ENCODE measurements around the gene FOXB2.

Gene FOXB2

DNA sequence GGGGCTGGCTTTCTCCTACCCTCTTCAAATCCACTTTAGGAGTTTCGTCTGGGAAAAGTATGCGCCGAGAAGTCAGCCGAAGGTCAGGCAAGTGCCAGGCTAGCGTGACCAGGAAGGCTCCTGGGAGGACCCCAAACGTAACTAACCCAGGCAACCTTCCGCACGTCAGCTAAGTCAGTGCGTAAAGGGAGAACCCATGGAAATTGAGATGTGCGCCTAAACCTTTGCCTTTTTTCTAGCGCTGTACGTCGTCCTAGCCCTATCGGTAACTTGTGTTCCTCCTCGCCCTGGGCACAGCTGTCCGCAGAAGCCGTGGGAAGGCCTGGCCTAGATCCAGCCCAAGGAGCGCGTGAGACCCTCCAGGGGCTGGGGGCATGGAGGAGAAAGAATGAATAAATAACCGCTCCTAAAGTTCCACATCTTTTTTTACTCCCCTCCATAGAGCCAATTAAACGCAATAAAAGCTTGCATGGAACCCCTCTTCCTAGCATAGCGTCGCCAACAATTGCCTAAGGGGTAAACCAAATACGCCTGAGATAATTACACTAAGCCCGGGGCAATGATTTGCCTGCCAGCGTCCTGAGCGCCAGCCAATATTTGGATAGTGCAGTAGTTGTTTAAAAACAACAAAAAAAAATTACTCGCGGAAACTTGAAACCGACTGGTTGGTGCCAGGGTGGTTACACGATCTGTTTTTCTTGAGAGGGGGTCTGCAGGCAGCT, 4.0 kb upstream of the FOXB2 start:
- in situ Hi-C loops (cut with HindIII; ENCODE audit: low sequenced_read_pairs): loop anchor here (5.0 kb wide), 1 partner anchor 33 kb away; no protein-coding TSS in a partner anchor

DNA sequence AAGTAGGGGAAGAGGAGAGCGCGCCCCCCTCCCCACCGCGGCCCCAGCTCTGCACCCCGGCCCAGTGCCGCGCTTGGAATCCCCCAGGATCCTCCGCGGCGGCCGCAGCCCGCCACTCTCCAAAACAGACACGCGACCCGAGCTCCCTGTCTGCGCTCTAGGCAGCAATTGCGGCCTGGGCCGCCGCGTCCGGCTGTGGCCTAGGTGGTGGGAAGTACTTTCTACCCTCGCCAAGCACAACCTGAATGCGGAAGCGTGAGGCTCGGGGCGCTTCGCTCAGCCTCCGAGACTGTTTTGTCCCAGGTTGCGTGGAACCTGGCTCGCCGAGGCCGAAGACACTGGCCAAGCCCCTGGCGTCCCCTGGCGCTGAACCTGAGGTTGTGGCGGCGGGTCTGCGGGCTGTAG, 3.3 kb upstream of the FOXB2 start:
- in situ Hi-C loops (cut with HindIII; ENCODE audit: low sequenced_read_pairs): loop anchor here (5.0 kb wide), 1 partner anchor 34 kb away; no protein-coding TSS in a partner anchor

DNA sequence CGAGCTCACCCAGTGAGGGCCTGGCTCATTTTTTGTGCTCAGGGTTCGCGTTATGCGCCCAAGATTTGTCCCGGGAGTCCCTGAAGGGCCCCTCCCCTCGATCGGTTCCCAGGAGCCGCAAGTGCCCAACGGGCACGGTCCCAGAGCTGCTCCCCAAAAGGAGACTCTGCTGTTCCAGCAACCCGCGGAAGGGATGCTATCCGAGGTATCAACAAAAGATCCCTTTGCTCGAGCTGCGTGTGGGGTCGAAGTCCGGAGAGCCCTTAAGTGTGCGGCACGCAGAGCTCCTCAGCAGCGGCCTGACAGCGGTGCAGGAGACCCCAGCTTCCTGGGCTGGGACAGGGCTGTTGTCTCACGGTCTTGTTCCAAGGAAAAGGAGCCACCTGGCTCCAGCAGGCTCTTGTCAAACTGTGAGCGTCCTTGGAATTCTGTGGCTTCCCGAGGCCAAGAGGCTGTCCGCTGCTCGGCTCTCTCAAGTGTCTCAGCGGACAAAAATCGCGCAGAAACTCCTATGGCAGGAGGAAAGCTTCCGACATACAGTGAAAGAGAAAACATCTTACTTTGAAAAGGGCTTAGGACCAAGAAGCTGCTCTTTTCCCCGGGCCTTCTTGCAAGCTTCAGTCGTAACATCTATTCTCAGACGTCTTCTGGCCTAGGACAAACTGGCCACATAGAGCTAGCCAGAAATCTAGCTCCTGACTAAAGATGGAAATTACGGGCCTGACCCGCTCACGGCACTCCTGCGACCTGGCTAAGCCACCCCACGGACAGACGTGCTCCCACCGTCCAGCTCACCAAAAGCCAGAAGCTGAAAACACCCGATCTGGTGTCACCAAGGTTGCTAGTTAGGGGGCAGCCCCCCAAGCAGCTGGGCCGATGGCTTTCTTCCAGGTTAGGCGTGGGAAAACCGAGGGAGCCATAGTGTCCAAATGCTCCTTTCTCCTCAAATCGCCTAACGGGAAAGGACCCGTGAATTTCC, 2.6 kb upstream of the FOXB2 start:
- in situ Hi-C loops (cut with HindIII; ENCODE audit: low sequenced_read_pairs): loop anchor here (5.0 kb wide), 1 partner anchor 35 kb away; no protein-coding TSS in a partner anchor

DNA sequence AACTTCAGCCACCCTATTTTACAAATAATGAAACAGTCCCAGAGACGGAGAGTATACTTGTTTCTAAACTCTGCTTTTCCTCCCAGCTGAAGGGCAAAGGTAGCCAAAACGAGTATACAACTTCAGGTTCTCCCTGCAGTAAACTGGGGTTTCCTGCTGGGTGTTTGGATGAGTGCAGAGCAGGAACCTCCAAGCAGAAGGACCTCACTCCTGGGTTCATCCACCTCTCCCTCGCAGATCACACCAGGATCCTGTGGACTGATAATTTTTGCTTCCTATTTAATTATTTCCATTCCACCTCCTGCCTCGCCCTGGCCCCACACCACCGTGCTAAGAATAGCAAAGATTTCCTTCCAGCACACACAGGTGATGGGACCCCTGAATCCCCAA, 2.0 kb upstream of the FOXB2 start:
- in situ Hi-C loops (cut with HindIII; ENCODE audit: low sequenced_read_pairs): loop anchor here (5.0 kb wide), 1 partner anchor 35 kb away; no protein-coding TSS in a partner anchor

DNA sequence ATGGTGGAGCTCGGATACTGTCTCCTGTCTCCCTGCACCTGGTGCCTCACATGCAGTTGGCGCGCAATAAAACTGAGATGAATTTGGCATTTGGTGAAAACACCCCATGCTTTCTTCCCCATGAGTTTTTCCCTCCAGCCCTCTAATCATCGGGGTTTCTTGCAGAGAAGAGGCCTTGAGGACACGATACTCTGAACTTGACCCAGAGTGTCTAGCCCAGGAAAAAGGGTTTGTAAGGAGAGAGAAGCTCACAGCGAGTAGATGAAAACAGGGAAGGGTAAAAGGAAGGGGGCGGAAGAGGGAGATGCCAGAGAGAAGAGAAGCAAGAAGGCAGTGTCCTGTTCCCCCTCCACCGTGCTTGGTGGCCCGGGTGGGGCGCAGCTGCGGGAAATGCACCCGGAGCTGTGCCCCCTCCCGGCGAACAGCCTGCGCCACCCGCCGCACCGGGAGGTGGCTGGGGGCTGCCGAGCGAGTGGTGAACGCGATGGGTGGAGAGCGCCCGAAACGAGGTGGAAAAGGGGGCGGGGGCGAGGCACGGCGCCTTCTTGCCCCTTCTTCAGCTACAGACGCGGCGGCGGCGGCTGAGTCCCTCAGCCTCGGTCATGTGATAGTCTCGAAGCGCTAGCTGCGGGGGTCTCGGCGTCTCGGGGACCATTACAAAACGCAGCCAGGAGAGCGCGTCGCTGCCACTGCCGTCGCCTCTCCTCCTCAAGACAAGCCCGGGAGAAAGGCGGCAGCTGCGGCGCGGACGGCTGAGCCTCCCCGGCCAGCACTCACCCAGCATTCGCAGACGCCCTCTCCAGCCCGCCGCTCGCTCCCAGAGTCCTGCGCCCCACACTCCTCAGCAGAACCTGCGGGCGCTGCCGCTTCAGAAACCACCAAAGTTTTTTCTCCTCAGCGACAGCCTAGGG, 1.1 kb upstream of the FOXB2 start:
- in situ Hi-C loops (cut with HindIII; ENCODE audit: low sequenced_read_pairs): loop anchor here (5.0 kb wide), 1 partner anchor 36 kb away; no protein-coding TSS in a partner anchor

DNA sequence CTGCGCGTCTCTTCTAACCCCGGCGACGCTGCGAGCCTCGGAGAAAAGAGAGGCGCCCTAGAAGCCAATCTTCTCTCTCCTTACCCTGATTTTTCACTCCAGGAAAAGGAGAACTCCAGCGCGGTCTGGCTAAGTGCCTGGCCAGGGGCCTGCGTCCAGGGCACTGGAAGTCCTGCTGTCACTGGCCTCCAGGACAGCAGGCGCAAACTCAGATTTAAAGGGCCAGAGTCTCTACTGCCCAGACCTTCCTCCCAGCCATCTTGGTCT, 553 bp upstream of the FOXB2 start:
- in situ Hi-C loops (cut with HindIII; ENCODE audit: low sequenced_read_pairs): loop anchor here (5.0 kb wide), 1 partner anchor 37 kb away; no protein-coding TSS in a partner anchor

DNA sequence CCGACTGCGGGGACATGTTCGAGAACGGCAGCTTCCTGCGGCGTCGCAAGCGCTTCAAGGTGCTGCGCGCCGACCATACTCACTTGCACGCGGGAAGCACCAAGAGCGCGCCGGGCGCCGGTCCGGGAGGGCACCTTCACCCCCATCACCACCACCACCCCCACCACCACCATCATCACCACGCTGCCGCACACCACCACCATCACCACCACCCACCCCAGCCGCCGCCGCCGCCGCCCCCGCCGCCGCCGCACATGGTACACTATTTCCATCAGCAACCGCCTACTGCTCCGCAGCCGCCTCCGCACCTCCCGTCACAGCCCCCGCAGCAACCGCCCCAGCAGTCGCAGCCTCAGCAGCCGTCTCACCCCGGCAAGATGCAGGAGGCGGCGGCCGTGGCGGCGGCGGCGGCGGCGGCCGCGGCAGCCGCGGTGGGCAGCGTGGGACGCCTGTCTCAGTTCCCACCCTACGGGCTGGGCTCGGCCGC, 514 bp downstream of the FOXB2 start:
- in situ Hi-C loops (cut with HindIII; ENCODE audit: low sequenced_read_pairs): loop anchor here (5.0 kb wide), 1 partner anchor 38 kb away; no protein-coding TSS in a partner anchor

DNA sequence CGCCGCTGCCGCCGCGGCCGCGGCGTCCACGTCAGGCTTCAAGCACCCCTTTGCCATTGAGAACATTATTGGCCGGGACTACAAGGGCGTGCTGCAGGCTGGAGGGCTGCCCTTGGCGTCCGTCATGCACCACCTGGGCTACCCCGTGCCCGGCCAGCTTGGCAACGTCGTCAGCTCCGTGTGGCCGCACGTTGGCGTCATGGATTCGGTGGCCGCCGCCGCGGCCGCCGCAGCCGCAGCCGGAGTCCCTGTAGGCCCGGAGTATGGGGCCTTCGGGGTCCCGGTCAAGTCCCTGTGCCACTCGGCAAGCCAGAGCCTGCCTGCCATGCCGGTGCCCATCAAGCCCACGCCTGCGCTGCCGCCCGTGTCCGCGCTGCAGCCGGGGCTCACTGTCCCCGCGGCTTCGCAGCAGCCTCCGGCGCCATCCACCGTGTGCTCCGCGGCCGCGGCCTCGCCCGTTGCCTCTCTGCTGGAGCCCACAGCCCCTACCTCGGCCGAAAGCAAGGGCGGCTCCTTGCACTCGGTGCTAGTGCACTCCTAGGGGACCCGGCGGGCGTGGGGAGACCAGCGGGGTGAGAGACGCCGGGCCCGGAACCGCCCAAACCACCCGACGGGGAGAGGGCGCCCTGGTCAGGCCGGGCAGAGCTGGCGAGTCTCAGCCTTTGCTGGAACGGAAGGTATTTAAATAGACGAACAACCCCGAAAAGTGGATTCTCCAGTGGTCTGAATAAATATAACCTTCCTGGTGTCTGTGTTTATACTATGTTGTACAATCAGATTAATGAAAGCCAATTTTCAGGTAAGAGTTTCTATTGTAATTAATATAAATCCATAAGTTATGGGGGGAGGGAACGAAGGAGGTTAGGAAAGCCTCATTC, 1.2 kb downstream of the FOXB2 start:
- in situ Hi-C loops (cut with HindIII; ENCODE audit: low sequenced_read_pairs): no loop called here

DNA sequence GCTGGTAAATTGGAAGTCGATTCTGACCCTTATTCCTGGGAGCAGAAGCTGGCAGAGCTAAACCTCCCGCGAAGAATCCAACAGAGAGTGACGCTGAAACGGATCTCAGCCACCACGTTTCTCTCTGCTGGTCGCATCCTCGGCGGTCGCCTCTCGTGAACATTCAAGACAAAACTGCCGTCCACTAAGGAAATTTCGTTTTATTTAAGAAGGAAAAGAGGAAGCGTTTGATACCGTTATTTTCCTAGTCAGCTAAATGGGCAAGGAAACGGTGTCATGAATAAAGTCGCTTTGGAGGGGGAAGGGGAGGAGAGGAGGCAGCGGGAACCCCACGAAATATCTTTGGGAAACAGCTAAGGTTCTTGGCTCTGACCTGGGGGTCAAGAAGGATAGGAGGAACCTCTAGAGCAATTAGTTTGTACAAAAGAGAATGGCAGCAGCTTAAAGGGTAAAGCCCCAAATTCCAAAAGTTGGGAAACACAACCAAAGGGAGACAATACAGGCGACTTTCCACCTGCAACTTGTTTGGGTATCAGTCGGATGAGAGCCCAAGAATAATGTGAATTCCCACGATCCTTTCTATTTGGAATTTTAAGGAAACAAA, 1.9 kb downstream of the FOXB2 start:
- in situ Hi-C loops (cut with HindIII; ENCODE audit: low sequenced_read_pairs): no loop called here

DNA sequence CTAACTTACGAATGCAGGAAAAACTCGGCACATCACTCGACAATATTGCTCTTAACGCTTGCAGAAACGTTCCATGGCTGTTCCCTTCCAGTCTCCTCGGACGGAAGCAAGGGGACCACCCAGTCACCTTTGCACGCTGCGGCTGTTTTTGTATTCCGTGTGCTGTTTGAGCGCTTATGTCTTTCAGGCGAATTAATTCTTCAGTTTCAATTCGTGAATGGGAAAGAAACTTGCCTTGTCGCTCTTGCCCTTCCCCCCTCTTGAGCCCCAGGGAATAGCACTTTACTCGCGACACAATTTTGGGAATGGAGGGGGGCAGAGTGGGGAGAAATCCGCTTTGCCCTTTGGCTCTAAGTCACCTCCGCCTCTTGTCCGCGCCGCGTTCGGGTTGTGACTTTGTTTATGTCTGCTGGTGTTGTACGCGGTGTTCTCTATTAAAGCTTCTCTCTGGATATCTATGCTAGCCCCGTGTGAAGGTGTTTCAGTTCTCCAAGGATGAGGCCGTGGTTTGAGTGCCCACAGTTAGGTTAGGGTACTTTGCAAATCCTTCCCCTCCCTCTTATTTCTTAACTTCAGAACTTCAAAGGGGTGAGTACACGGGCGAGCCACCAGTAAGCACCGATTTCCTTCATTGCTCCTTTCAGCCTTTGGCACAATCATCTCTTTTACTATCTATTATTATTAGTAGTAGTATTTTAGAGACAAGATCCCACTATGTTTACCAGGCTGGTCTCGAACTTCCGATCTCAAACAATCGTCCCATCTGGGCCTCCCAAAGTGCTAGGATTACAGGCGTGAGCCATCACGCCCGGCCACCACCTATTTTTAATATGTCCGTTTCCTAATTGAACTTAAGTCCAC, 2.7 kb downstream of the FOXB2 start:
- in situ Hi-C loops (cut with HindIII; ENCODE audit: low sequenced_read_pairs): no loop called here

DNA sequence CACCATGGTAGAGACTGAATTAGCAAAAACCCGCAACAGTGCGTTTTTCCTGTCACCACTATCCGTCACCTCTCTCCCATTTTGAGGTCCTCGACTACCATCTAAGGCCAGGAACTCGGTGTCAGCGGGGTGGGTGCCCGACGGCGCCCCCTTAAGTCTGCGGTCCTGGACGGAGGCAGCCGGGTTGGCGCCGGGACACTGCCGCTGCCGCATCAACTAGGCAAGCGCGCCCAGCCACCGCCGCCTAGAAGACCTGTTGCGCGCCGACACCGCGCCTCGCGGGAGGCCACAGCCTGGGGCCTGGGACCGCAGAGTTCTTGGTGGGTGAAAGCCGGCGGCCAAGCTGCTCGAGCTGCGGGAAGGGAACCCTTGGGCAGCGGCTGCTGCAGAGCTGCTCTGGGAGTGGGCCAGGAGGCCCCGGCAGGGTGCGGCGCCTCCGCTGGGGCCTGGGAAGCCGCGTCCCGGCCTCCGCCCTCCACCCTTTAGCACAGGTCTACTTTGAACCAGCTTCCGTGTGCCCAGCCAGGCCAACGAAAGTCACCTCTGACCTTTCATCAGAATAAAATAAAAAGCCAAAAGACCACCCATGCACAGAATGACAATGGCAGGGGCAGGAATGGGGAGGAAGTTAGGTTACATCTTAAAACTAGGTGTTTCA, 3.5 kb downstream of the FOXB2 start:
- in situ Hi-C loops (cut with HindIII; ENCODE audit: low sequenced_read_pairs): no loop called here

DNA sequence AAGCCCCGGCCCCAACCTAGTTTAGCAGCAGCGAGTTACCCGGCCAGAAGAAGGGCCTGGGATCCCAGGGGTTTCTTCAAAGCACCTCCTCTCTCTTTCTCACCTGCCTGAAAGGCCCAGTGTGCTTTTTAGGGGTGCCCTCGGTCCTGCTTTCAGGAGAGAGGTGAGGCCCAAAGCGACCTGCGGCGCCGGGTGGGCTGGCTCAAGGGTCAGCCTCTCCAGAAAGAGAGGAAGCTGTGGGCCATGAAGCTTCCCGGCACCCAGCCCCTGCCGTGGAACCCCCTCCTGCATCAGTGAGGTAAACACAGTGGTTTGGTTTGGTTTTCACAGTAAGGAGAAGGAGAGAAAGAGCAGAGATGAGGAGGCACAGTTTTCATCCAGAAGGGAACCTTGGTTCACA, 4.3 kb downstream of the FOXB2 start:
- in situ Hi-C loops (cut with HindIII; ENCODE audit: low sequenced_read_pairs): no loop called here

DNA sequence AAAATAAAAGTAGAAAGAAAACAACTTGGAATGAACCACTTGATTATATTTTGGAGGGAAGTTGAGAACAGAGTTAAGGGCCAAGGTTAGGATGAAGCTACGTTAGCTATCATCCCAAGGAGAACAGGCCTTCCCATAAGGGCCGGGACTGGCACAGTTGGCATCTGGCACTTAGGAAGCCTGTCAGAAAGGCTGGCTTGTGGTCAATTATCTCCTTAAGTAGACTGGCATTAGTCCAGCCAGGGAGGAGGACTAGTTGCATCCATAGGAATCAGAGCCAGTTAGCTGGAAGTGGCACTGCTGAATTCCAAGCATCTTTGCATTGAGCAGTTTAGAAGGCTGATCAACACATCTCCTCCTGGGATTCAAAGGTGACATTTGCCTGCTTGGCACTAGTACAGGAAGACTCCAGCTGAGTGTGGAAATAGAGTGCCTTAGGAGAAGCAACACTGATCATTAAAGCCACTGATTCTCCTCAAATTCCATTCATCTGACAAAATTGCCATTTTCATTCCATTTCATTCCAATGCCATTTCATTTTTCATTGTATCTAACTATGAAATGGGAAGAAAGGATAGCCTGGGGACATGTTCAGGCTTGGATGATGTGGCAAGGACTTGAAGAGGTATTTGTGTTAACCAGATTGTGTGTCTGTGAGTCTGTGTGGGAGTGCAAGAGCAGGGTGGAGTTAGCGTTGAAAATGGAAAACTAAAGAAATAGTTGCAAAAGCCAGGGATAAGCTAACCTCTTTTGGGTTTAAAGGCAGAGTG, 5.5 kb downstream of the FOXB2 start:
- in situ Hi-C loops (cut with HindIII; ENCODE audit: low sequenced_read_pairs): no loop called here

DNA sequence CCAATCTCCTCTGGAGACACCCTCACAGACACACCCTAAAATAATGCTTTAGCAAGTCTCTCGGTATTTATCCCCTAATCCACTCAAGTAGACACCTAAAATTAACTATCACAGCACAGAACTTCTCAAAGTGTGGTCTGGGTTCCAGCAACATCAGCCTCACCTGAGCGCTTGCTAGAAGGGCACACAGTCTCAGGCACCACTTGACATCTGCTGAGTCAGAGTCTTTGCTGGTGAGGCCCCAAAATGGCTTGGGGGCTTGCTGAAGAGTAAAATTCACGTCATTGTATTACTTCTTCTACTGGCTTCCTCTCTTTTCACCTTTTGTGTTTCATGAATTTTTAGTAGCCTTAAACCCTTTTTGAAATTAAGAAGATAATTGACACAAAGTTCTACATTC, 9.0 kb downstream of the FOXB2 start:
- in situ Hi-C loops (cut with HindIII; ENCODE audit: low sequenced_read_pairs): no loop called here

DNA sequence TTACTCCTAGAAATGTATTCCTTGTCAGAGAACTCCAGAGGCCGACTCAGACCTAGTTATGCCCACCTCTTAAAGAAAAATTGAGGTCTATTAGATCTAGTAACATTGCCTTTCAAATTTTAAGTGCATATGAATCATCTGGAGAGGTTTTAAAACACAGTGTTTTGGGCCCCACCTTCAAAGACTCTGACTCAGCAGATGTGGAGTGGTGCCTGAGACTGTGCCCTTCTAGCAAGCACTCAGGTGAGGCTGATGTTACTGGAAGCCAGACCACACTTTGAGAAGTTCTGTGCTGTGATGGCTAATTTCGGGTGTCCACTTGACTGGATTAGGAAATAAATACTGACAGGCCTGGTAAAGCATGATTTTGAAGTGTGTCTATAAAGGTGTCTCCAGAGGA, 10.6 kb downstream of the FOXB2 start:
- in situ Hi-C loops (cut with HindIII; ENCODE audit: low sequenced_read_pairs): no loop called here

DNA sequence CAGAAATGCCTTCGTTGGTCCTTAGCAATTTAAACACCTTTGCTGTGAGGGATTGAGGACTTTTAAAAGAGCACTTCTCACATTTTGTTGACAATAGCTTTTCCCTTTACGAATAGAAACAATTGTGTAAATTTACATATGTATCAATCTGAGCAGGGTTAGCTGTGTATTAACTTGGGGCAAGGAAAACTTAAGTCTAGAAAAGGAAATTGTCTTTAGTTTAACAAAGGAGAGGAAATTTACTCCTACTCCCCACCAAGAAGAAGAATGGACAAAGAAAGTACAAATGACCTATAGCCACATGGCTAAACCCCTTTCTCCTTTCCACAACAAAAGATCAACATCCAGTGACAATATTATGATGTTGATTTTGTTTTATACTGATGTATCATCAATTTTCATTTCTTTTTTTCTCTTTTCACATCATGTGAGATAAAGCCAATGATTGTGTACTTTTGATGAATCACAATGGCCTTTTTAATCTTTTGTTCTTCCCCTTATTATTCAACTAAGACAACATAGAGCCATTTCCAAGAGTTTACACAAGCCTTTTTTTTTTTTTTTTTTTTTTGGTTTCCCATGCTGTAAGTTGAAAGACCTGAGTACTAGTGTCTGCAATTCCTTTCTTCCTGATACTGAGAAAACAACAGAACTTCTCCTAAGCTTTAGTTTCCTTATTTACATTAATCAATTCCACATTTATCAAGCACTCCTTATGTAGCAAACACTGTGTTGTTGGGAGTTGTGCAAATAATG, 19.0 kb downstream of the FOXB2 start:
- in situ Hi-C loops (cut with HindIII; ENCODE audit: low sequenced_read_pairs): no loop called here
